ENCODE measurements around the gene SLC49A3. TPM values are rescaled to one million over a fixed set of nuclear protein-coding genes. Genes with fewer than 3 reads are reported as not detected.

Gene SLC49A3
- total and polyA plus RNA-seq, 2 of the 13 experiments (the other 11 are each of a cell fraction or from before 2014, with no cell fraction given): 0.07 to 0.17 TPM

- no peak for TF ChIP-seq NR0B2 (CRISPR knock-in tag; IDR thresholded peaks at IDR 0.05)
- no peak for TF ChIP-seq SP140L (CRISPR knock-in tag; IDR thresholded peaks at IDR 0.05; ENCODE audit: borderline replicate concordance)
- TF ChIP-seq THRA (CRISPR knock-in tag; IDR thresholded peaks at IDR 0.05; ENCODE audit: borderline replicate concordance): no peak
- no peak for TF ChIP-seq REPIN1 (CRISPR knock-in tag; IDR thresholded peaks at IDR 0.05; ENCODE audit: borderline replicate concordance, low read depth)
- no peak for TF ChIP-seq SMC3 (IDR thresholded peaks at IDR 0.05; ENCODE audit: low read length)
- no peak for TF ChIP-seq ZNF746 (CRISPR knock-in tag; IDR thresholded peaks at IDR 0.05)
- TF ChIP-seq HINFP (CRISPR knock-in tag; IDR thresholded peaks at IDR 0.05; ENCODE audit: low read depth): no peak
- TF ChIP-seq MBNL3 (CRISPR knock-in tag; conservative IDR thresholded peaks at IDR 0.05): no peak
- TF ChIP-seq FIP1L1 (IDR thresholded peaks at IDR 0.05; ENCODE audit: borderline replicate concordance, insufficient read depth, low read depth, low read length): no peak
- no peak for TF ChIP-seq ZBTB25 (CRISPR knock-in tag; IDR thresholded peaks at IDR 0.05)
- no peak for TF ChIP-seq ZNF576 (CRISPR knock-in tag; IDR thresholded peaks at IDR 0.05)
- no peak for TF ChIP-seq ZNF773 (CRISPR knock-in tag; IDR thresholded peaks at IDR 0.05; ENCODE audit: borderline replicate concordance)
- no peak for TF ChIP-seq ZFAT (CRISPR knock-in tag; conservative IDR thresholded peaks at IDR 0.05)
- TF ChIP-seq ISL2 (CRISPR knock-in tag; IDR thresholded peaks at IDR 0.05): peak; percentile 81
- no peak for TF ChIP-seq RELA (CRISPR knock-in tag; IDR thresholded peaks at IDR 0.05)
- TF ChIP-seq RAD51 (IDR thresholded peaks at IDR 0.05; ENCODE audit: borderline replicate concordance): no peak
- TF ChIP-seq NFYC (CRISPR knock-in tag; IDR thresholded peaks at IDR 0.05): no peak
- TF ChIP-seq DDIT3 (CRISPR knock-in tag; IDR thresholded peaks at IDR 0.05): no peak
- no peak for TF ChIP-seq ZNF337 (CRISPR knock-in tag; IDR thresholded peaks at IDR 0.05; ENCODE audit: borderline replicate concordance, low read depth)
- no peak for TF ChIP-seq ZSCAN31 (CRISPR knock-in tag; IDR thresholded peaks at IDR 0.05; ENCODE audit: low read depth)
- TF ChIP-seq TRIM22 (IDR thresholded peaks at IDR 0.05): no peak
- TF ChIP-seq MEIS2 (CRISPR knock-in tag; IDR thresholded peaks at IDR 0.05): peak; percentile 26; the same call in 1 of the 2 replicates
These were observed 30.0 kb downstream of the SLC49A3 start (continued) for GRCh38 chr4:658681-659667.
